HG03575 (cell line): ENCODE results near the gene AICDA.
"Not testable (repeated sequence)": the region's sequence is repeated elsewhere in the genome, so short reads cannot be mapped to it uniquely, and the experiment has no call there.

Source experiments
- ATAC-seq: cut with Tn5 transposase; IDR thresholded peaks from one replicate; pipeline ENCODE4 v1.9.1; 2021; ENCODE audit not compliant: unreplicated experiment, insufficient number of reproducible peaks, low FRiP score; ENCODE audit errors: extremely low read depth

The AICDA gene

GRCh38 chr12:8612629-8613028 is at the start of gene AICDA:
TSS of gene AICDA (minus strand) at chr12:8612859. CDS start at chr12:8612767, 92 bp downstream.
- no peak for ATAC-seq

DNA sequence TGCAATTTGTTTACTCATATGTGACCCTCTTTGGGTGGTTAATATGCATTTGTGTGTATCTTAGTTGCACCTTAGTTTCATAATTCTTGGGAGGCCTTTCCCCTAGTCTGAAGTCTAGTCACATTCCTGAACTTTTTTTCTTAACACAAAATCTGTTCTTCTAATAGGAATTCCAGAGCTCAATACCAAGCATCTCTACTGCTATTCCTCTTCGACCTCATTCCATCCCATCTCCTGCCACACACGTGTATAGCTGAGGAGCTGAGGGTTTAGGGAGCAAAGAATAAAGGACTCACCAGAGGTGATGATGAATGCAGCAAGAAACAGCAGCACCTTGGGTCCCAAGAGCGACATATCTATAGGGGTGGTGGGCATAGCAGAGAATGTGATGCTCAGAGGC is 49.1 kb upstream of the AICDA start:
- no peak for ATAC-seq

GRCh38 chr12:8661016-8661415 is 48.4 kb upstream of the AICDA start:
- no peak for ATAC-seq

DNA sequence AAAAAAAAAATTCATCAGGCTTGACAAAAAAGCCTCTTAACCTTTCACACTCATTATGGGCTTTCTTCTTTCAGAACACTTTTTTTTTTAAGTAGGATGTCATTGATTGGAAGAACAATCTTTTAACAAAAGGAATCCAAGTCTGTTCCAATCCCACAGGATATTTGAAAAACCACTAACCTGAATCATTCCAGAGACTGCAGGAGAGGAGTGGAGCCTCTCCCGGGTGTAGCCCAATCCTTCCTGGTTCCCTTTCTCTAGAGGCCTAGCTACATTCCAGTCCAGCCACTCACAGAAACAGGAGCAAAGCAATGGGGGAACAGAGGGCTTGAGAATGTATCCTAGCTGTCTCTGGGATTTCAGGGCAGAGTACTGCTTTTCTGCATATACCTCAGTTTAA is 45.7 kb upstream of the AICDA start:
- ATAC-seq: no peak

GRCh38 chr12:8655421-8655820 is 42.8 kb upstream of the AICDA start:
- no peak for ATAC-seq

DNA sequence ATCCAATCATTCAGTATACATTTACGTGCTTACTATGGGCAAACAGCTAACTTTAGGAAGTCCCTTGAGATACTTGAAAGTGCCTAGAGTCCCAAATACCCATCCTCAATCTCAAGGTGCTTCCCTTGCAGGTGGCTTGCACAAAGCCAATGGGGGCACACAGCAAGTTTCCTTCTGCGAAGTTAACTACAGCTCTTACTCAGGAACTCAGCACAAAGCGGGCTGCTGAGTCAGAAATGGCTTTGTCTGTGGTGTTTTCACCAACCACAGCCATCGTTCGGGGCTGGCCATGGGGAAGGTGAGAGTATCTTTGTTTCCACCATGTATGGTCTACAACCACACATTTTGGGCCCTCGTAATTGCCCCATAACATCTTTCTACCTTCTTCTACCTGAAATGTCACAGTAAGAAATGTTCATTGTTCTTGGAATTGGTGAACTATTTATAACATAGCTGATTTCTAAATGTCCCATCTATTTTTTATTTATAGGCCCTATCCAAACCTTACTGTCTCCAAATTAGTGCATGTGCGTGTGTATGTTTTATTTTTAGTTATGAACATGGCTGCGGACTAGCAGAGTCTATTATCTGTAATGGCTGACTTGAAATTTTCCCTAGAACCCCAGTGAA is 36.0 kb upstream of the AICDA start:
- ATAC-seq: peak; percentile 53

- no peak for ATAC-seq
These were observed 35.3 kb upstream of the AICDA start for GRCh38 chr12:8647968-8648367.

DNA sequence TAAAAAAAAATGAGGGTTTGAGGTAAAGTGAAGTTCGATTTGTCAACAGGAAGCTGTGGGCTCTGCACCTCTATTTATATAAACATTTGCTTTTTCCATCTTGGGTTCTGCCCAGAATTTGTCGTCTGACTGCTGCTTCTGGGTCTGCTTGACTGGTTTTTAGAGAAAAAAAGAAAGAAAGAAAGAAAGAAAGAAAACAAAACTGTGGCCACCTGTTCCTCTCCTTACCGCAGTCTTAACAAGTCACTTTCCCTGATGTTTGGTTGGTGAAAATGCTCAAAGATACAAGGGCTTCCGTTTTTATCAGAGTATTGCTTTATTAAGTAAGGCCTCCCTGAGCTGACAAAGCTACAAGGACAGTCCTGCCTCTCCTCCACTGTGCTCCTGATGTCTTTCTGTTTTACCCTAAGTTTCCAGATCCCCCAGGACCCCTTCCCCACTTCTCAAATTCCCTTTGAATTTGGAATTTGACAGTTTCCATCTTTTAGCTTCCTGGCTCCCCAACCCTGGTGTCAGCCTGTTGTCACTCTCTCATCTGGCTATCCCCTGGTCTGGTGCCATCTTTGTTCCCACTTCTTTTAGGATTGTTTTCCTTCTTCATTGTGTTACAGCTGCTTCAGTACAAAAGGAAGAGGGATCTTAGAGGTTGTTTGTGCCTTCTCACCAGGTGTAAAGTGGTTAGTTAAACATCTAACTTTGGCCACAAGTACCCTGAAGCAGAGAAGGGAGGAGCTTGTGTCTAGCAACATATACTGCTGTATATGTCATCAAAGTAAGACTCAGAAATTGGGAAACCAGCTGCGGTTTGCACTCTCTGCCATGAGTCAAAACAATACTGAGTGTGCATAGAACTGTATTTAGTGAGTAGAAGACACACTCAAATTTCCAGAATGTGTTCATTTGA is 31.9 kb upstream of the AICDA start:
- peak; percentile 22 for ATAC-seq

GRCh38 chr12:8642775-8643174 is 30.1 kb upstream of the AICDA start:
- no peak for ATAC-seq

DNA sequence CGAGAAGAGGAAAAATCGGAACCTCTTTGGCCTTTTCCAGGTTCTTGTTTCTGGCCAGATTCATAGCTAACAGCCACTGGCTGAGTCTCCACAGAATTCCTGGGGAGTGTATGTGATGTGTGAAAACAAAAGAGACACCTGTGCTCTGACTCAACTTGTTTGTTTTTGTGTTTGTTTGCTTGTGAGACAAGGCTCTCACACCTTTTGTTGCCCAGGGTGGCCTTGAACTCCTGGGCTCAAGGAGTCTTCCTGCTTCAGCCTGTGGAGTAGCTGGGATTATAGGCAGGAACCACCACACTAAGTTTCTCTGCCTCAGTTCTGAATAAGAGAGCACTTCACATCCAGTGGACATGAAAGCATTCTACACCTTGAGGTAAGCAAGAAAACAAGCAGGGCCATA is 27.3 kb upstream of the AICDA start:
- ATAC-seq: no peak

DNA sequence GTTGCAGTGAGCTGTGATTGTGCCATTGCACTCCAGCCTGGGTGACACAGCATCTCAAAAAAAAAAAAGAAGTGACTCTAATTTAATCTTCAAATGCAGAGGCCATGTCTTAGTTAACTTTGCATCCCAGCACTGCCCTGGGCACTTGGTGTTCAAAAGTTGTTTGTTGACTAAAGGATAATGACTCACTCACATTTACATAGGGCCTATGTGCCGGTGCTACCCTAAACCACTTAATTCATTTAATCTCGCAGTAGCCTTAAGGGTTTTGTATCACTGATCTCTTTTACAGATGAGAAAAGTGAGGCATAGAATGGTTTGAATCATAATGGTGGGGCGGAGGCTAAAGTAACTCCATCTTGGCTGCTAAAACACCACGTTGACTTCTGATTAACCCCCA is 26.3 kb upstream of the AICDA start:
- no peak for ATAC-seq

GRCh38 chr12:8637666-8638065 is 25.0 kb upstream of the AICDA start:
- no peak for ATAC-seq

GRCh38 chr12:8637244-8637643 is 24.6 kb upstream of the AICDA start:
- no peak for ATAC-seq

- ATAC-seq: no peak
These were observed 23.9 kb upstream of the AICDA start for GRCh38 chr12:8636581-8636980.

DNA sequence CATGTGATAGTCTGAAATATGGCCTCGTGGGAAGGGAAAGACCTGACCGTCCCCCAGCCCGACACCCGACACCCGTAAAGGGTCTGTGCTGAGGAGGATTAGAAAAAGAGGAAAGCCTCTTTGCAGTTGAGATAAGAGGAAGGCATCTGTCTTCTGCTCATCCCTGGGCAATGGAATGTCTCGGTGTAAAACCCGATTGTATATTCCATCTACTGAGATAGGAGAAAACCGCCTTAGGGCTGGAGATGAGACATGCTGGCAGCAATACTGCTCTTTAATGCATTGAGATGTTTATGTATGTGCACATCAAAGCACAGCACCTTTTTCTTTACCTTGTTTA is 23.3 kb upstream of the AICDA start:
- not testable (repeated sequence) for ATAC-seq

DNA sequence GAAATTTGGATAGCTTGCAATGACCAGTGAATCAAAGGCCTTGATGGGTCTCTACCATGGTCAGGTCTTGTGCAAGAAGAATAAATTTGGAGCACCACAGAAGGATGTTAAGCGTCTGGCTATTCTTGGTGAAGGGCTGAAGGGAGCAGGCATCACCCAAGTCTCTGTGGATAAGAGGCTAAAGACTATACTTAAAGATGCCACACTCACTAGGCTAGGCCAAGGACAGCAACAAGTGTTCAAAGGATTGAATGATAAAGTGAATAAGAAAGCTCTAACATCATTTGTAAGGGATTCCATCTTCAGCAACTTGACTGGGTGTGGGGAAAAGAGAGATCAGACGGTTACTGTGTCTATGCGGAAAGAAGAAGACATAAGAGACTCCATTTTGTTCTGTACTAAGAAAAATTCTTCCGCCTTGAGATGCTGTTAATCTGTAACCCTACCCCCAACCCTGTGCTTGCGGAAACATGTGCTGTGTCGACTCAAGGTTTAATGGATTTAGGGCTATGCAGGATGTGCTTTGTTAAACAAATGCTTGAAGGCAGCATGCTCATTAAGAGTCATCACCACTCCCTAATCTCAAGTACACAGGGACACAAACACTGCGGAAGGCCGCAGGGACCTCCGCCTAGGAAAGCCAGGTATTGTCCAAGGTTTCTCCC is 22.8 kb upstream of the AICDA start:
- ATAC-seq: not testable (repeated sequence)

DNA sequence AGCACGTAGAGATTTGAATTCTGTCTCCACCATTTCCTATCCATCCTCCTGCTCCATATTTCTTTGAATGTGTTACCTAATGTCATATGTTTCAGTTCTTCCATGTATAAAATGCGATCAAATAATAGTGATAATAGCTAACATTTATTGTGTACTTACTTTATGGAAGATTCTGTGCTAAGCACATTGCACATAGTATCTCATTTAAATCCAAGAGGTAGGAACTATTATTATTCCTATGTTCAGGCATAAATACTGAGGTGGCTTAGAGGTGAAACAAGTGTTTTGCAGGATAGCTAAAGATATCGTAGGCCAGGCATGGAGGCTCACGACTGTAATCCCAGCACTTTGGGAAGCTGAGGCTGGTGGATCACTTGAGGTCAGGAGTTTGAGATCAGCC is 17.5 kb upstream of the AICDA start:
- no peak for ATAC-seq

- ATAC-seq: peak; percentile 85
These were observed 16.9 kb upstream of the AICDA start for GRCh38 chr12:8629486-8630033.

- ATAC-seq: no peak
These were observed 16.1 kb upstream of the AICDA start for GRCh38 chr12:8628731-8629130.

DNA sequence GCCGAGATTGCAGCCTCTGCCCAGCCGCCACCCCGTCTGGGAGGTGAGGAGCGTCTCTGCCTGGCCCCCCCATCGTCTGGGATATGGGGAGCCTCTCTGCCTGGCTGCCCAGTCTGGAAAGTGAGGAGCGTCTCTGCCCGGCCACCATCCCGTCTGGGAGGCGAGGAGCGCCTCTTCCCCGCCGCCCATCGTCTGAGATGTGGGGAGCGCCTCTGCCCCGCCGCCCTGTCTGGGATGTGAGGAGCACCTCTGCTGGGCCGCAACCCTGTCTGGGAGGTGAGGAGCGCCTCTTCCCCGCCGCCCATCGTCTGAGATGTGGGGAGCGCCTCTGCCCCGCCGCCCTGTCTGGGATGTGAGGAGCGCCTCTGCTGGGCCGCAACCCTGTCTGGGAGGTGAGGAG is 12.1 kb upstream of the AICDA start:
- ATAC-seq: not testable (repeated sequence)
